C4-2B (cell line): ENCODE measurements around the gene TNS3.

Experiments
- CTCF ChIP-seq: fragments of 450-650 bp; conservative IDR thresholded peaks from 2 replicates; pipeline ENCODE4 v1.5.1; 2017; ENCODE audit warnings: mild to moderate bottlenecking
- ZFX ChIP-seq: fragments of 450-650 bp; IDR thresholded peaks from 2 replicates; pipeline ENCODE4 v1.6.1; 2017

- no peak for TF ChIP-seq CTCF
- TF ChIP-seq ZFX = no peak
These were observed 14.7 kb upstream of the TNS3 start for GRCh38 chr7:47596502-47597202.
